CD4-positive, alpha-beta T cell treated with Interleukin-2 at 100 ng/mL for 4 hours (primary cell): ENCODE results near the gene HOXD1.

Experiments used
- DNase-seq: peaks from one replicate; pipeline ENCODE4 v3.0.0-alpha.2; 2020; ENCODE audit warnings: low spot score

The HOXD1 gene

DNA sequence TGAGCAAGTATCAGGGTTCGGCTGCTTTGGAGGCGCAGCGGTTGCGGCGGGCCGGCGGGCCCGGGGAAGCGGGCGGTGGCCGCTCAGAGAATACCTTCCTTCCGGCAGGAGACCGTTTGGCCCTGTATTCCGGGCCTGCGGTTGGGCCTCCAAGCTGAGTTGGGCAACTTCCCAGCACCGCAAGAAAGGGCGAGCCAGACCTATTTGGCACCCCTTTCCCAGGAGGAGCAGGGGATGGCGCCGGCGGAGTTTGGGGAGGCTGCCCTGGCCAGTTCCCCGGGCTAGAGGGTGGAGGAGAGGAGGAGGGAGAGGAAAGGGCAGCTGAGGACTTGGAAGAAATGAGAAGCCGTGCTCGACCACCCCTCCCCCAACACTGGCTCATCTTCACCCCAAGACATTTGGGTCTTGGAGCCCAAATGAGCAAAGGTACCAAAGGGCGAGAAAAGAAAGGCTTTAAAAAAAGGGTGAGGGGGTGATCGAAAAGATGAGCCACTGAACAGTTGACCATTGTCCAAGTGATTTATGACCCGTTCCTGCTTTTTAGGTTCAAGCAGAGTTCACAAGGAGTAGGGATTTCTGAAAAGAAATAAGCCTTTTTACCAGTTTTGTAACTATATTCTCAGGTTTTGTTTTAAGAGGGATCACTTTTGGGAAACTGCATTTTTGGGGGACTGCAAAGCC, 23.0 kb upstream of the HOXD1 start:
- DNase-seq, result no peak

DNA sequence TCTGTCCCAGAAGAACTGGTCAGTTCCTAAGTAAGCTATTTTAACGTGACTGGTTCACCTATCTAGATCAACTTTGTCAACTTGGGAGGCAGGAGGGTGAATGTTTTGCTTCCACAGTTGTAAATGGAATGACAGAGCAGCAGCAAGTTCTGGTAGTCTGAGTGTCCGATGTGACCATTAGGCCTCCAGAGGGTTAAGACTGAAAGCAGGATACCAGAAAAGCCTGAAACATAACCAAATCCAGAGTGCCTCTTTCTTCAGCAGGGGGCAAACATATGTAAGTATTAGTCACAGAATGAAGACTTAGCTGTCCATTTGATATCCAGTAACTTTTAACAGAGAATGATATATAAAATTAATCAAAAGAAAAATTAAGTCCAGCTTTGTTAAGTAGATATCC, 22.2 kb upstream of the HOXD1 start:
- DNase-seq, result no peak

DNA sequence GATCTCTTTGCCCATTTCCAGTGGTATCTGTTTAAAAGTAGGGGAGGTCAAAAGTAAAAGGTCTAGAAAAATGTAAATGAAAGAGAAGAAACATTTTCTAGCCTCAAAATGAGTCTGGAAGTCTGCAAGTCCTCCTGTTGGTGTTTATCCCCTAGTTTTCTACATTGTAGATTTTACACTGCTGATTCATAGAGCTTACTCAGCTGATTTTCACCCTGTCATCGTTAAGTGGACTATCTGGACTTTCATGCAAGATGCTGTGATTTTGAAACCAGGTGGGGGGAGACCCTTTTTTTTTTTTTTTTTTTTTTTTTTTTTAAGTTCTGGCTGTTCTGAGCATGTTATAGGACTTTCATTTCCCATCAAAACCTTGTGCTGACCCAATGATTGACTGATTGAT, 21.1 kb upstream of the HOXD1 start:
- no peak for DNase-seq

DNA sequence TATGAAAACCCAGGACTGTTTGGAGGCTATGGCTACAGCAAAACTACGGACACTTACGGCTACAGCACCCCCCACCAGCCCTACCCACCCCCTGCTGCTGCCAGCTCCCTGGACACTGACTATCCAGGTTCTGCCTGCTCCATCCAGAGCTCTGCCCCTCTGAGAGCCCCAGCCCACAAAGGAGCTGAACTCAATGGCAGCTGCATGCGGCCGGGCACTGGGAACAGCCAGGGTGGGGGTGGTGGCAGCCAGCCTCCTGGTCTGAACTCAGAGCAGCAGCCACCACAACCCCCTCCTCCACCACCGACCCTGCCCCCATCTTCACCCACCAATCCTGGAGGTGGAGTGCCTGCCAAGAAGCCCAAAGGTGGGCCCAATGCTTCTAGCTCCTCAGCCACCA, 19.3 kb upstream of the HOXD1 start:
- DNase-seq, result no peak

GRCh38 chr2:176169711-176170110, 18.8 kb upstream of the HOXD1 start:
- no peak for DNase-seq

DNA sequence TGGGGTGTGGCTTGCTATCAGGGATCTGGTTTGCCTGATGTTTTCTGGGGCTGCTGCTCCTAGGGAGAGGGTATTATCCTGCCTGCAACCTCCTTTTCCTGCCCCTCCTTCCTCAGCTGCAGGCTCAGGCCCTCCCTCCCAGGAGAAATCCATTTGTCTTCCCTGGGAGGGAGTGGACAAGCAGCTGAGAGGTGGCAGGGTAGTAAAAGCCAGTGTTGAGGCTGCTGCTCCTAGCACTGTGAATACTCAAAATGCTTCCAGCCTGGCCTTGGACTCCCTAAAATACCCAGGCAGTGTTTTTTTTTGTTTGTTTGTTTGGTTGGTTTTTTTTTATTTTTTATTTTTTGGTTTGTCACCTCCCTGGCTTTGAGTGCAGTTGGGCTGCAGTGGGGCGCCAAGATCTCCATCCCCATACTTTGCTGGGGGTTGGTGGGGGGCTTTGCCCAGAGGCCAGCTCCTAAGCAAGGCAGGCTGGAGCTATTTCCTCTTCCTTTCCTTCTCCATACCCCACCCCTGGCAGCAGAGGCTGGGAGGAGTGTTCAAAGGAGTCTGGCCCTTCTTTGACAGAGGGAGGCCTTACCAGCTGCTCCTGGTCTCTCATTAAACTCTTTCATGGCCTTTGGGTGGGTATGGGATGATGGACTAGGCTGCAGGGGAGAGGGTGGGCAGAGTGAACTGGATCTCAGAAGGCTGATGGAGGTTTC, 17.7 kb upstream of the HOXD1 start:
- no peak for DNase-seq

GRCh38 chr2:176171351-176172006, 17.0 kb upstream of the HOXD1 start:
- no peak for DNase-seq

DNA sequence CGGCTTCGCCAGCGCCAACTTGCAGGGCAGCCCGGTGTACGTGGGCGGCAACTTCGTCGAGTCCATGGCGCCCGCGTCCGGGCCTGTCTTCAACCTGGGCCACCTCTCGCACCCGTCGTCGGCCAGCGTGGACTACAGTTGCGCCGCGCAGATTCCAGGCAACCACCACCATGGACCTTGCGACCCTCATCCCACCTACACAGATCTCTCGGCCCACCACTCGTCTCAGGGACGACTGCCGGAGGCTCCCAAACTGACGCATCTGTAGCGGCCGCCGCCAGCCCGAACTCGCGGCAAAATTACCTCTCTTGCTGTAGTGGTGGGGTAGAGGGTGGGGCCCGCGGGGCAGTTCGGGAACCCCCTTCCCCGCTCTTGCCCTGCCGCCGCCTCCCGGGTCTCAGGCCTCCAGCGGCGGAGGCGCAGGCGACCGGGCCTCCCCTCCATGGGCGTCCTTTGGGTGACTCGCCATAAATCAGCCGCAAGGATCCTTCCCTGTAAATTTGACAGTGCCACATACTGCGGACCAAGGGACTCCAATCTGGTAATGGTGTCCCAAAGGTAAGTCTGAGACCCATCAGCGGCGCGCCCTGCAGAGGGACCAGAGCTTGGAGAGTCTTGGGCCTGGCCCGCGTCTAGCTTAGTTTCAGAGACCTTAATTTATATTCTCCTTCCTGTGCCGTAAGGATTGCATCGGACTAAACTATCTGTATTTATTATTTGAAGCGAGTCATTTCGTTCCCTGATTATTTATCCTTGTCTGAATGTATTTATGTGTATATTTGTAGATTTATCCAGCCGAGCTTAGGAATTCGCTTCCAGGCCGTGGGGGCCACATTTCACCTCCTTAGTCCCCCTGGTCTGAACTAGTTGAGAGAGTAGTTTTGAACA, 16.2 kb upstream of the HOXD1 start:
- no peak for DNase-seq

GRCh38 chr2:176172895-176173566, 15.4 kb upstream of the HOXD1 start:
- no peak for DNase-seq

DNA sequence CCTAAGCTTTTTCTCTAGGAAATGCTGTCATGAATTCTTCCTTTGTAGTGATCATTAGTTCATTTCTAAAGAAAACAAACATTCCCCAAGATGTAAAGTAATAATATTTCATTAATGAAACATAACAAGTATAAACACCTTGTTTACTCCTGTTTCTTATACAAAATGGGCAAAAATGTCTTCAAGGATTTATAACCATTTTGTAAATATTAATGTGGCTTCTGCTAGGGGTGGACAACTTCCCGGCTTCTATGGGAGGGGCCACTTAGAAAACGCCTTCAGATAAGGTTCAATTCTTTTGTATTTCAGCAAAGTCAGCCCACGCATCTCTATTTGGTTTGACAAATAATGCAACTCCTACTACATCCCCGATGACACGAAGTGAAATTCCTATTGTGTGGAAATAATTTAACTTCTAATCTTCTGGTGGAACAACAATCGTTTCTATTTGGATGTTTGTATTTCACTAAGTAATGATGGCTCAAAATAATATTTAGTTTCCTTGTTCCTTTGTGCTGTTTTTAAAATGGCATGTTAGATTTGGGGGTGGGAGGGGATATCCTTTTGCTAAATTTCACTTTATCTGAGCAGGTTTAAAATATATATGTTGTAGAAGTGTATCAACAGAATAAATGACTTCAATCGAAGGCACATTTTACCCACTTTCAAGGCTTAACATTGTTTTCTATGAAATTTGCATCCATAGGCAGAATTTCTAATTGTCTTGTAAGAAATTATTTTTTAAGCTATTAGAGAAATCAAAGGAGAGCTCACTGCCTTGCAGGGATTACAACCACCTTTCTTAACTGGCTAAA, 14.7 kb upstream of the HOXD1 start:
- no peak for DNase-seq

DNA sequence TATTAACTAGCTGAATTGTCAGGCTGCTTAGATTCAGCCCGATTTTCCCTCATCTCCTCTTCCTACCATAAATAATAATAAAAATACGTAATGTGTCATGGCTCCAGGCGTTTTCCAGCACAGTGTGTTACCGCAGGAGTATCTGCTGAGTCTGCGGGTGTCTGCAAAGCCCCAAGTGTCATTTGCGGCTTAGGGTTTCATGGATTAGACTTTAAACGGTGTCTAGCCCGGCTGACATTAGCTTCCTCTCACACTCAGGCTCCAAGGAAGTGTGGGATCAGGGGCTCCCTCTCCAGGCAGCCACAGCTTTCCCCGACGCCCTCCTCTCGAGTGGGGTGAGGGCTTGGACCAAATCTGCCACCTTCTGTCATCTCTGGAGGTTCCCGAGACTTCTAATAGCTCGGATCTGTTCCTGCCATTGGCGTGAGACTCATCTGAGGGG, 14.1 kb upstream of the HOXD1 start:
- DNase-seq, result no peak

- DNase-seq, result no peak
Observed at GRCh38 chr2:176174824-176175708, 13.4 kb upstream of the HOXD1 start.

DNA sequence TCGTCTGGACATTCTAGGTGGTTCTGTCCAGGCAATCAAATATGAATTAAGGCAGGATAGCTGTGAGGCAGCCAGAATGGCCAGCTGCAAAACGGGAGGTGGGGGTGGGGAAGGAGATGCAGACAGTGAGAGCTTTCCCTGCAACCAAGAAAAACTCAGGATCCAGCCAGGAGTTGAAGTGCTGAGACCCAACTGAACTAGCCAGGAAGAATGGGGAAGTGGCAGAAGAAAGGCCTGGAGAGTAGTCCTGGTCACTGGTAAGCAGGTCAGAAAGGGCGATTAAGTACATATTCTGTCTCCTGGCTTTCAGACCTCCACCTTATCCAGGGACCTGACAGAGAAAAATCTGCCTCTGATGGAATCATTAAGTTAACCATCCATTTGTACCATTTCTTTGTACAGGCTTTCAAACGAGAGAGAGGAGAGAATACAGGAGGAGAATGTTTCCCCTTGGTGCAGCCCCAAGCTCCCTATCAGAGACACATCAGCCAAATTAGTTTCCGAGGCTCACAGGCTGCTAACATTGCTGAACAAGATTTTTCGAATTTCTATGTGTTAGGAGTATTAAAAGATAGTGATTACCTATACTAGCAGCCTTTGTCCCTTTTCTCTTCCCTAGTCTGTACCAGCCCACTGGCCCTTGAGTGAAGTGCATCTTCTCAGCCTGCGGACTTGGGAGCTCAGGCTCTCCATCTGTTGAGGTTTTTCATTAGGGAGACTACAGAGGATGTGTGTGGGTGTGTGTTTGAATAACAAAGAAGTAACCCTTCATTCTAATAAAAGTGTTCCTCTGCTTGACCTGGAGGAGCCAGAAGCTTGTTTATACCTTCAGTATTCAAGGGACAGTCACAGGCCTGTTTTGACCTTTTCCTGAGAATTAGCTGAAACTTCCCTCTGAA, 12.5 kb upstream of the HOXD1 start:
- no peak for DNase-seq

GRCh38 chr2:176177580-176178037, 10.9 kb upstream of the HOXD1 start:
- DNase-seq, result no peak

DNA sequence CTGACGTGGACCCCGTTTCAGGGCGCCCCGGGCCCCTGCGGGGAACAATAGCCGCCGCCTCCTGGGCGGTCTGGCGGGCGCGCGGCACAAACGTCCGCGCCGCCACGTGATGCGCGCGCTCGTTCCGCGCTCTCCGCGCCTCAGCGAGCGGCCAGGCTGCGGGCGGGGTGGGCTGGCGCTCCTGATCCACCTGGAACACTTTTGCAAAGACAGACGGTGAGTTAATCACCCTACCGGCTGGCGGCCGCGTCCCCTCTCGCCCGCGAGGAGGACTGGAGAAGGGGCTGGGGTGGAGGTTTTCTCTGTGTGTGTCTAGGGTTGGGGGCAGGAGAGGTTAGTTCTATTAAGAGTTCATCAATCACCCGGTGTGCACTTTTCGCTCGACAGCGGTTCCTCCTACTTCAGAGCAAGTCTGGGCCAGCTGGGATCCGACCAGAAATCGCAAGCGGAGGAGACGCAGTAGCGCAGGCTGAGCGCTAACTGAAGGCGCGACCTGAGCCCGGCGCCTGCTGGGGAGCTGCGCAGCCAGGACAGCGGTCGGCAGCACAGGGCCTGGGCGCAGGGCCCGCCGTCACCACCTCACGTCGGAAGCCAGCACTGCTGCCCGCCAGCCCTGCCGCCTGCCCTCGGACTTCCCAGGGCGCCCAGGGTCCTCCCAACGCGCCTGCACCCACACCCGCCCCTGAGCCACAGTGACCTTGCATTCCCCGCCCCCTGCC, 10.3 kb upstream of the HOXD1 start:
- no peak for DNase-seq

DNA sequence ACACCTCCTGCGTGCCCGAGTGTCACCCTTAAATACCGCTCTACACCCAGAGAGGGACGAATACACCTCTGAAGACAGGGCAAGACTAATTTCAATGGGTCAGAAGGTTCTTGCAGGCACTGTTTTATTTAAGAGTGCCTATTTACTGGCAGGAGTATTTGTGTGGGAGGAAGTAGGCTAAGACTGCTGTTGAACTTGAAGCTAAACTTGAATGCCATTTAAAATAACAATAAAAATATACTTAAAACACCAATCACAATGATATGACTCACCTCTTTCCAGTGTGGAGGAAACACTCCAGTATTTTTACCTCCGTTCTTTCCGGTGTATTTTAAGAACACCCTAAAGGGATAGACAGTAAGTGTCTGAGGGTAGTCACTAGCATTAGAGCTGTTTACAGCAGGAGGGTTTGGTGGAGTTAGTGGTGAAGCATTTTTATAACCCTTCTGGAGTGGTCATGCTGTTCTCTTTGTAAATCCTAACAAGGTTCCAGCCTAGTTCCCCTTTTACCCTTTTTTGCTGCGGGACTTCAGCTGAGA, 9.6 kb upstream of the HOXD1 start:
- DNase-seq, result no peak

- no peak for DNase-seq
Observed at GRCh38 chr2:176181551-176181950, 6.9 kb upstream of the HOXD1 start.

DNA sequence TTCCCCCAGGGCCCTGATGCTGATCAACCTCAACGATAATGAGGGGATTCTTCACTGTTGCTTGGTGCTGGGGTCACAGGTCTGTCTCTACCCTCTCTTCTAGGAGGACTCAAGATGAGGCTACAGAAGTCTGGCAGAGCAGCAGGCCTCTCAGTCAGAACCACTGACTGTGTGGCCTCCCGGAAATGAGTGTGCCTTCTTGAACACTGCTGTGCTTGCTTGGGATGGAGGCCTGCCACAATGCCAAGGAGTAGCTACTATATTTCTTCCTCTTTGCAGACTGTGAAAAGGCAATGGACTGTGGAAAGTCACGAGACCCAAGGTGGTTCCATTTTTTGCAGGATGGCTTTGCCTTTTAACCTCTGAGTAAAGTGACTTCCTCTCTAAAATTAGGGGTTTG, 5.8 kb upstream of the HOXD1 start:
- DNase-seq, result no peak
